H54 (cell line): ENCODE data around the gene GRHL1.

Experiments used
- DNase-seq: peaks from one replicate; pipeline ENCODE4 v3.0.0; 2011; ENCODE audit warnings: low spot score, mixed read lengths; ENCODE audit not compliant: insufficient read length
- FAIRE-seq: peaks from 3 replicates; lab custom pipeline; 2011; peaks lifted over from hg19 to GRCh38; lab: Jason Lieb, UNC
- POLR2A ChIP-seq: IDR thresholded peaks from 2 replicates; pipeline ENCODE4 v1.6.1; 2011; ENCODE audit warnings: low read depth, mild to moderate bottlenecking, low read length

GRHL1 gene

DNA sequence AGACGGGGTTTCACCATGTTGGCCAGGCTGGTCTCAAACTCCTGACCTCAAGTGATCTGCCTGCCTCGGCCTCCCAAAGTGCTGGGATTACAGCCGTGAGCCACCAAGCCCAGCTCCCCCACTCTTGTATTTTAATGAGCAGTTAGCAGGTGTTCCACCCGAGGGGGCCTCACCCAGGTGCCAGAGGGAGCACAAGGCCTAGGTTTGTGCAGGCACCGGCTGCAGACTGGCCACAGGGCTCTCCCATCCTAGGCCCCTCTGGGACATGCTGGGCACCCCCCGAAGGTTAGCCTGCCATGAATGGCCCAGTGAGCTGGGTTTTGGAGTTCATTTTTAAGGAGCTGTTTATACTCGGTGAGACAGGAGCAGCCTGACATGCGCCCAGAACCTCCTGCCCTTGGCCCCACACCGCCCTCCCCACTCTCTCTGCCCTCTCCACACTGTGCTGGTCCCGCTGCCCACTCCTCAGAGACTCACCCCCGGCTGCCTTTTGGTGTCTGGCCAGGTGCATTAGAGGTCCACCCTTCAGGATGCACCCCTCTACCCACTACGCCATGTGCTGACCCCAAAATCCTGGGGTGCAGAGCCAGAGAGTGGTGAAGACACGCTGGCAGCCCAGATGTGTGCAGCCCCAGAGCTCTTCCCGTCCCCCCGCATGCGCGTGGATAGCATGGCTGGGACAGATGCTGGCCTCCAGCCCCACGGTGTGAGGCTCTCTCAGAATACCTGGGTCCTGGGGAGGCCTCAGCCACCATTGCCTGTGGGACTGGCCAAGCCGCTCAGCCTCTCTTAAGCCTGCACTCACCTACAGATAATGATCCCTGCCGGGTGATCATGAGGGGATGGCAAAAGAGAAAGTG is 80.6 kb downstream of the GRHL1 start:
- DNase-seq: no peak
- FAIRE-seq: no peak

GRCh38 chr2:10032746-10033105 is 81.2 kb downstream of the GRHL1 start:
- DNase-seq (no peak), FAIRE-seq (no peak)
- no peak for TF ChIP-seq POLR2A

More for the DNA sequence above, 80.6 kb downstream of the GRHL1 start:
- no peak for TF ChIP-seq POLR2A

- DNase-seq (no peak), FAIRE-seq (no peak)
- TF ChIP-seq POLR2A: no peak
Observed at GRCh38 chr2:10033251-10034006, 81.9 kb downstream of the GRHL1 start.

DNA sequence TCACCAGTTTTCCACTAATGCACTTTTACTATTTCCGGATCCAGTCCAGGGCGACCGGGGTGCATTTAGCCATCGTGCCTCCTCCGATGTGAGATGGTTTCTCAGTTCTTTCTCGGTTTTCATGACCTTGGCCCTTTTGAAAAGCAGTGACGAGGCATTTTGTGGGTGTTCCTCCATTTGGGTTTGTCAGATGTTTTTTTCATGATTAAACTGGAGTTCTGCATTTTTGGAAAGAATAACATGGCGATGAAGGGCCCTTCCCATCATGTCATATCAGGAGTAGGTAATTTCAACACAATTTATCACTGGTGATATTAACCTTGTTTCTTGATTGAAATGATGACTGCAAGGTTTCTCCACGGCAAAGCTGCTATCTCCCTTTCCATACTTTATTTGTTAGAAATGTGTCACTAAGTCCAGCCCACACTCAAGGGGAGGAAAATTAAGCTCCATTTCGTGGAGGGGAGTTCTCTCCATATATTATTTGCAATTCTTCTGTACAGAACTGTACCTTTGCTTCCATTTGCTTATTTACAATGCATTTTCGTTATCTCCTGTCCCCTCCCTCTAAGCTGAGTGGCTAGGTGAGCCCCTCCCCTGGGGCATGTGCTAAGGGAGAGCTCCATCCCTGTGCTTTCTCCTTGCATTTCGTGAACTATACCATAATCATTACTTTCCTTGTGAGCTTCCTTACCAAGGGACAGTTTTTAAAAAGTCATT is 83.0 kb downstream of the GRHL1 start:
- FAIRE-seq (no peak), DNase-seq (no peak)
- TF ChIP-seq POLR2A: no peak

DNA sequence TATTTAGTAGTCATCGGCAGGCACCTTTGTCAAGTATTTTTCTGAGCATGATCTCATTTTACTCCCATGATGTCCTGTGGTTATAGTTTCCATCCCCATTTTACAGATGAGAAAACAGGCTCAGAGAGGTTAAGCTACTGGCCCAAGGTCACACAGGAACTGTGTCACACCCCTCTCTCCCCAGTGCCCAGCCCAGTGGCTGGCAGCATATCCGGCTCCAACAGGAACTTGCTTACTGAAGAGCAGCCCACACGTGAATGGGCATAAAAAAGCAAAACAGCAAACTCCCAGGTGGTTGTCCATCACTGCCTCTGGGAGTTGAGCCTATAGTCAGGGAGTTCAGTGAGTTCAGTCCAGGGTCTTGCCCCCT is 83.5 kb downstream of the GRHL1 start:
- FAIRE-seq: no peak
- no peak for TF ChIP-seq POLR2A
- DNase-seq: no peak

GRCh38 chr2:10035633-10036032 is 84.1 kb downstream of the GRHL1 start:
- TF ChIP-seq POLR2A: no peak
- FAIRE-seq (no peak), DNase-seq (no peak)

DNA sequence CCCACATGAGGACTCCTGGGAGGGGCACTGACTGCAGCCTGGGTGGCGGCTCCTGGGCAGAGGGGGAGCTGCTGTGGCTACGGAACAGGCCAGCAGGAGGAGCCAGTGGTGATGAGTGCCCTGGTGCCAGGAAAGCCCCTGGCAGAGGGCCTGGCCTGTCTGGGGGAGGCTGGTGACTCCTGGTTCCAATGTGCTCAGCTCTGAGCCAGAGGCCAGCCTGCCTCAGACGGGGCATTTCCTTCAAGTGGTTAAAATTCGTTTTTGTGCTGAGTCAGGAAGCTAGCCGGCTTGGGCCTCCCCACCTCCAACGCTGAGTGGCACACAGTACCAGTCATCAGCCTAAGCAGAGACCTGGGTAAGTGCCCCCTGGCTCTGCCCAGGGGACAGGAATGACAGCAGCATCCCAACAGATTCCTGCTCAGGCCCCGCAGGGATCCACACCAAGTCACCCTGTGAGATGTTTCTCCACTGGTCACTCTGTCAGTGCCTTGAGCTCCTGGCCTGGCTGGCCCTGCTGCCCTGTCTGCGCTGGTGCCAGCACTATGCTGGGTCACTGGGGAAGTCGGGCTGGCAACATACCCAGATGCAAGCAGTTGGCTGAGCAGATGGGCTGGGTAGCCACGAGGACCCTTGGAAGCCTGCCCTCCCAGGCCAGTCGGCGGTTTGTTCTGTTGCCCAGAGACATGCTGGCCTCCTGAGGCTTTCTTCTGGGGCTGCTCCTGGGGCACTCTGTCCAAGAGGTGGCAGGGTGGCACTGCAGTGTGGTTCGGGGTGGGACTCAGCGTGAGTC is 84.8 kb downstream of the GRHL1 start:
- no peak; the same call in 1 of the 2 replicates for TF ChIP-seq POLR2A
- FAIRE-seq (peak; percentile 91), DNase-seq (peak; percentile 97)

DNA sequence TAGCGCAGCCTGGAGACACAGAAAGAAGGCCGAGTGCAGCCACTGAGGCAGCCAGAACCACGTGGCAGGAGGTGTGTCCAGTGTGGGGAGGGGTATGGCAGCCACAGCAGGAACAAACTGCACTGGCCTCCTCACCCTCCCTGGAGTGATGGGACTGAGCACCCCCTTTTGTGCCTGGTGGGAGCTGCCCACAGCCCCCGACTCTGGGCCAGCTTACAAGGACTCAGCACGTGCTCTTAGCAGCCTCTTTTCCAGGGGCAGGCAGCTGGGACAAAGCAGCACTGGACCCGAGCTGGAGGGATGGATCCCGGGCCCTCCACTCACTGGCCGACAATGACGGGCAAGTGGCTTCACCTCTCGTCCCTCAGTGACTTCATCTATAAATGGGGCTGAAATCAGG is 86.6 kb downstream of the GRHL1 start:
- no peak for FAIRE-seq
- DNase-seq: no peak

GRCh38 chr2:10038716-10039115 is 87.2 kb downstream of the GRHL1 start:
- DNase-seq (no peak), FAIRE-seq (no peak)
- TF ChIP-seq POLR2A: no peak

More for the DNA sequence above, 86.6 kb downstream of the GRHL1 start:
- no peak for TF ChIP-seq POLR2A

- no peak for TF ChIP-seq POLR2A
- DNase-seq (no peak), FAIRE-seq (no peak)
Observed at GRCh38 chr2:10039658-10040410, 88.3 kb downstream of the GRHL1 start.

DNA sequence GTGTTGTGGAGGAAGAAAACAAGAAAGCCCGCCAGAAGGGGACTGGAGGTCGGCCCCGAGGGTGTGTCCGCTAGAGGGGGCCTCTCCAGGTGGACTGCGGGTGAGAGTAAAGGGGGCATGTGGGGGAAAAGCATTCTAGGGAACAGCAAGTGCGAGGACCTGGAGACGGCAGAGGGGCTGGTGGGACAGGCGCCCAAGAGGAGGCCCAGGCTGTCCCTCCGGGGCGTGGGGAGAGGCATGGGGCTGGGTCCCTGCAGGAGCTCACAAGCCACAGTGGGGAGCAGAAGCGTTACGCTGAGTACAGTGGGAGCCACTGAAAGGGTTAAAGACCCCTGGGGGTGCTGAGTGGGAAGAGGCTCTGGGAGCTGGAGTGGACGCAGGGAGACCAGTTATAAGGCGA is 90.2 kb downstream of the GRHL1 start:
- FAIRE-seq: no peak
- no peak for DNase-seq
- TF ChIP-seq POLR2A: no peak

GRCh38 chr2:10042301-10043161 is 91.0 kb downstream of the GRHL1 start:
- FAIRE-seq (no peak), DNase-seq (peak; percentile 88)
- no peak for TF ChIP-seq POLR2A
